GM12878 (cell line): Measurements from ENCODE around the gene FXYD6. TPM values are rescaled to one million over a fixed set of nuclear protein-coding genes. Genes with fewer than 3 reads are reported as not detected.

Experiments
- ATAC-seq: fragments of 200-7000 bp; cut with Tn5 transposase; 3 replicates; pipeline ENCODE4 v1.9.1; 2020; ENCODE audit warnings: mild to moderate bottlenecking, moderate library complexity
- BruUV-seq: library from RNA; stranded (reverse); fragments of 400-500 nt; replicated peaks from 2 replicates; lab custom pipeline; 2021; lab: Mats Ljungman, UMichigan
- CTCF ChIA-PET: fragments of 300-600 bp; sonication (Branson Sonifier 250); formaldehyde crosslinking; extraction: SDS; loops from one replicate; lab custom pipeline; 2021; ENCODE audit warnings: inconsistent platforms; lab: Yijun Ruan, JAX
- POLR2A ChIA-PET: fragments of 350-600 bp; formaldehyde crosslinking; extraction: SDS; loops from one replicate; lab custom pipeline; 2021; ENCODE audit warnings: inconsistent platforms; lab: Charles Lee
- RAD21 ChIA-PET: fragments of 300-600 bp; sonication (Branson Sonifier 250); formaldehyde crosslinking; loops from one replicate; lab custom pipeline; 2023; ENCODE audit warnings: antibody characterized with exemption; ENCODE audit not compliant: unreplicated experiment; lab: Charles Lee
- SMC1A ChIA-PET: fragments of 300-600 bp; sonication (Branson Sonifier 250); formaldehyde crosslinking; loops from one replicate; lab custom pipeline; 2023; ENCODE audit not compliant: unreplicated experiment, uncharacterized antibody; lab: Charles Lee
- DNase-seq: peaks from one replicate; pipeline ENCODE4 v3.0.0-alpha.2; 2011; ENCODE audit warnings: low read depth, low spot score
- FAIRE-seq: peaks from 3 replicates; lab custom pipeline; 2011; peaks lifted over from hg19 to GRCh38; lab: Jason Lieb, UNC
- H2AFZ ChIP-seq: 2 replicates; pipeline ENCODE4 v1.6.0; 2011; ENCODE audit warnings: low read depth, low read length, control low read depth; ENCODE audit not compliant: control insufficient read depth
- H3K27ac ChIP-seq: 2 replicates; pipeline ENCODE4 v1.5.1; 2011; ENCODE audit warnings: control low read depth; ENCODE audit not compliant: control insufficient read depth, insufficient read depth
- H3K27me3 ChIP-seq, 2 experiments: replicated peaks in 1 of 2; 2 replicates each; pipeline versions ENCODE4 v1.6.0 to v1.6.1; 2011; ENCODE audit warnings: low read length in 1 of 2; ENCODE audit not compliant: control insufficient read depth in 2 of 2, insufficient read depth in 2 of 2
- H3K36me3 ChIP-seq, 2 experiments: 2 replicates each; pipeline ENCODE4 v1.5.1; 2011; ENCODE audit warnings: low read length in 1 of 2; ENCODE audit not compliant: control insufficient read depth in 2 of 2, insufficient read depth in 2 of 2
- H3K4me1 ChIP-seq: 2 replicates; pipeline ENCODE4 v1.6.1; 2011; ENCODE audit warnings: mild to moderate bottlenecking, low read length, moderate library complexity, mixed read lengths; ENCODE audit not compliant: control insufficient read depth, insufficient read depth
- H3K4me2 ChIP-seq: 2 replicates; pipeline ENCODE4 v1.6.0; 2011; ENCODE audit warnings: control low read depth; ENCODE audit not compliant: control insufficient read depth, insufficient read depth
- H3K4me3 ChIP-seq: fragments of 200-600 bp; sonication (generic); 2 replicates; pipeline ENCODE4 v1.5.1; 2016
- H3K79me2 ChIP-seq: 2 replicates; pipeline ENCODE4 v1.6.0; 2011; ENCODE audit warnings: low read length; ENCODE audit not compliant: control insufficient read depth, insufficient read depth
- H3K9ac ChIP-seq: 2 replicates; pipeline ENCODE4 v1.8.0; 2011; ENCODE audit warnings: low read length, control low read depth, mixed read lengths; ENCODE audit not compliant: control insufficient read depth, insufficient read depth
- H3K9me3 ChIP-seq: replicated peaks from 3 replicates; pipeline ENCODE4 v1.5.1; 2011; ENCODE audit warnings: mild to moderate bottlenecking, low read length; ENCODE audit not compliant: control insufficient read depth, insufficient read depth
- H4K20me1 ChIP-seq: 2 replicates; pipeline ENCODE4 v1.6.0; 2011; ENCODE audit not compliant: control insufficient read depth, insufficient read depth
- BACH1 ChIP-seq: fragments of 450-650 bp; IDR thresholded peaks from 2 replicates; pipeline ENCODE4 v1.6.1; 2017; ENCODE audit warnings: mild to moderate bottlenecking, borderline replicate concordance
- CBX3 ChIP-seq: fragments of 200-600 bp; sonication (generic); IDR thresholded peaks from 2 replicates; pipeline ENCODE4 v1.6.1; 2016; ENCODE audit warnings: low read depth, borderline replicate concordance
- CEBPZ ChIP-seq: fragments of 150-350 bp; IDR thresholded peaks from 2 replicates; pipeline ENCODE4 v1.6.1; 2016; ENCODE audit warnings: low read depth, low read length
- MTA3 ChIP-seq: IDR thresholded peaks from 2 replicates; pipeline ENCODE4 v1.6.1; 2012; ENCODE audit warnings: low read length, inconsistent platforms, borderline replicate concordance
- MYC ChIP-seq: IDR thresholded peaks from 2 replicates; pipeline ENCODE4 v1.6.1; 2011; ENCODE audit warnings: mild to moderate bottlenecking, low read length, moderate library complexity, inconsistent platforms; ENCODE audit not compliant: insufficient read depth, insufficient replicate concordance, insufficient read length, severe bottlenecking
- PAX8 ChIP-seq: fragments of 450-650 bp; IDR thresholded peaks from 2 replicates; pipeline ENCODE4 v1.6.1; 2017; ENCODE audit warnings: mild to moderate bottlenecking, moderate library complexity
- PRDM15 ChIP-seq: fragments of 450-650 bp; formaldehyde crosslinking; IDR thresholded peaks from 2 replicates; pipeline ENCODE4 v1.4.0; 2020; ENCODE audit warnings: mild to moderate bottlenecking, moderate library complexity
- RELA ChIP-seq: fragments of 450-650 bp; IDR thresholded peaks from 2 replicates; pipeline ENCODE4 v1.8.0; 2014; ENCODE audit warnings: borderline replicate concordance; ENCODE audit not compliant: partially characterized antibody
- SIN3A ChIP-seq: IDR thresholded peaks from 2 replicates; pipeline ENCODE4 v1.6.1; 2012; ENCODE audit warnings: low read depth, low read length, improper control_type of control experiment
- WGBS: methylation state at CpG from one replicate; pipeline ENCODE4 v1.1.6; 2016; ENCODE audit warnings: low lambda C conversion rate; ENCODE audit not compliant: insufficient replicate concordance, insufficient coverage; ENCODE audit errors: missing lambda C conversion rate; 5-methylcytosine and 5-hydroxymethylcytosine counted together
- in situ Hi-C: fragments of 300-500 bp; cut with MboI; formaldehyde crosslinking; loops from 9 replicates; pipeline ENCODE4 v1.14.3; 2018; ENCODE audit warnings: mixed read lengths
- intact Hi-C: fragments of 100-400 bp; cut with micrococcal nuclease; formaldehyde crosslinking; loops from one replicate; pipeline ENCODE4 v1.14.2; 2022; ENCODE audit not compliant: unreplicated experiment
- polyA plus RNA-seq, 11 experiments: library from polyadenylated mRNA; depleted of rRNA in 4 of 11; unstranded in 6 of 11; stranded (reverse) in 5 of 11; fragments of >200 nt; fragmentation: Nextera tagmentation in 4 of 11; fragmentation: Illumina TruSeq in 1 of 11; extraction: Ambion mirVana in 4 of 11; extraction: Trizol in 1 of 11; gene quantifications; 1 replicate in 1 of 11; 2 replicates in 10 of 11; pipeline versions ENCODE4 v1.2.1 to v1.2.3, GENCODE V29; 2011 to 2016; ENCODE audit warnings: inconsistent platforms in 2 of 11, missing spikeins in 2 of 11, low read depth in 1 of 11
- total RNA-seq, 4 experiments: library from RNA; depleted of rRNA in 3 of 4; stranded (reverse); fragments of >200 nt in 3 of 4; fragmentation: Illumina TruSeq in 1 of 4; extraction: Trizol in 1 of 4; gene quantifications; 2 replicates each; pipeline versions ENCODE4 v1.2.1 to v1.2.3, GENCODE V29; 2013 to 2021
- TF ChIP-seq, protein P1 (sequence below): fragments of 450-650 bp; IDR thresholded peaks from 2 replicates; pipeline ENCODE4 v1.6.1; 2018; ENCODE audit warnings: borderline replicate concordance, mild to moderate bottlenecking; ENCODE audit not compliant: partially characterized antibody

Gene FXYD6
- total and polyA plus RNA-seq, 10 of the 15 experiments (the other 5 are each of a cell fraction or from before 2014, with no cell fraction given) = 0.09 to 2.0 (median 0.23) TPM; not detected in 2

DNA sequence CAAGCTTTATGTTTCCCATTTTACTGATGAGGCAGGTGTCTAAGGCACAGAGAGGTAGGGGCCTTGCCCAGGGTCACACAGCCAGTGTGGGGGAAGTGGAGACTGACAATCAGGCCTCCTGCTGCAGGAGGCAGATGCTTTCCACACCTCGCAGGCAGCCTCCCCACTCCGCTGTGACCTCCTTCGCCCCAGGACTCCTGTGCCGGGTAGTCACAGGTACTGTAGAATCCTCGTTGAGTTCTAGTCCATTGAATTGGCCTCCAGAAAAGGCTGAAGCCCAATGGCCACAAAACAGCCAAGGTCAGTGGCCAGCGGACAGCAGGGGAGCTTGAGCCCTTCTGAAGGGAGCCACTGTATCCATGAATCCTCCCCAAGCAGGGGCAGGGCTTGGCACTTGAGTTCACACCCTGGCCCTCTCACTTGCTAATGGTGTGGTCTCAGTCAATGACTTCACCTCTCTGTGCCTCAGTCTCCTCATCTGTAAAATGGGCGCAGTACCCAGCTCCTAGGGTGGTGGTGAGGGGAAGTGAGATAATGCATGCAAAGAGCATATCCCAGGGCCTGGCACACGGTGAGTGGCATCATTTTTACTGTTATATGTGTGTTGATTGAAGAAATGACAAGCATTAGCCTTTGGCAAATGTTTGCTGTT is 50.8 kb downstream of the FXYD6 start:
- RAD21 ChIA-PET = interaction anchor here (0.6 to 22.6 kb wide), 9 partner anchors 8 to 527 kb away, joined by 3 to 393 read pairs (median 5); no protein-coding TSS in a partner anchor
- TF ChIP-seq BACH1 = no peak
- TF ChIP-seq, protein P1, sequence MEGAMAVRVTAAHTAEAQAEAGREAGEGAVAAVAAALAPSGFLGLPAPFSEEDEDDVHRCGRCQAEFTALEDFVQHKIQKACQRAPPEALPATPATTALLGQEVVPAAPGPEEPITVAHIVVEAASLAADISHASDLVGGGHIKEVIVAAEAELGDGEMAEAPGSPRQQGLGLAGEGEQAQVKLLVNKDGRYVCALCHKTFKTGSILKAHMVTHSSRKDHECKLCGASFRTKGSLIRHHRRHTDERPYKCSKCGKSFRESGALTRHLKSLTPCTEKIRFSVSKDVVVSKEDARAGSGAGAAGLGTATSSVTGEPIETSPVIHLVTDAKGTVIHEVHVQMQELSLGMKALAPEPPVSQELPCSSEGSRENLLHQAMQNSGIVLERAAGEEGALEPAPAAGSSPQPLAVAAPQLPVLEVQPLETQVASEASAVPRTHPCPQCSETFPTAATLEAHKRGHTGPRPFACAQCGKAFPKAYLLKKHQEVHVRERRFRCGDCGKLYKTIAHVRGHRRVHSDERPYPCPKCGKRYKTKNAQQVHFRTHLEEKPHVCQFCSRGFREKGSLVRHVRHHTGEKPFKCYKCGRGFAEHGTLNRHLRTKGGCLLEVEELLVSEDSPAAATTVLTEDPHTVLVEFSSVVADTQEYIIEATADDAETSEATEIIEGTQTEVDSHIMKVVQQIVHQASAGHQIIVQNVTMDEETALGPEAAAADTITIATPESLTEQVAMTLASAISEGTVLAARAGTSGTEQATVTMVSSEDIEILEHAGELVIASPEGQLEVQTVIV = no peak
- no peak for TF ChIP-seq CEBPZ
- no peak for TF ChIP-seq MTA3
- no peak for TF ChIP-seq SIN3A
- no peak for TF ChIP-seq MYC
- no peak for TF ChIP-seq PAX8
- no peak for TF ChIP-seq RELA
- no peak for TF ChIP-seq CBX3
- TF ChIP-seq PRDM15 = no peak
- TF ChIP-seq, all 136 proteins: peak for 0
- DNase-seq = no peak
- CTCF ChIA-PET = interaction anchor here (0.6 to 16.0 kb wide), 8 partner anchors 18 to 643 kb away, joined by 3 to 503 read pairs (median 22); no protein-coding TSS in a partner anchor
- SMC1A ChIA-PET = interaction anchor here (1.0 to 11.7 kb wide), 6 partner anchors 8 to 228 kb away, joined by 3 to 183 read pairs (median 14); no protein-coding TSS in a partner anchor
- H3K36me3 ChIP-seq = no peaks in the 10 kb centered on the region
- no TSS peak for BruUV-seq
- H2AFZ ChIP-seq = no peak overlapping the region
- intact Hi-C loops = no loop called here
- H3K9me3 ChIP-seq = no peaks in the 10 kb centered on the region
- H3K79me2 ChIP-seq = no peaks in the 10 kb centered on the region
- in situ Hi-C loops = no loop called here
- no peak overlapping the region for H3K4me3 ChIP-seq
- H3K27me3 ChIP-seq = no peaks in the 10 kb centered on the region
- H3K9ac ChIP-seq = no peak overlapping the region
- H3K4me2 ChIP-seq = no peak overlapping the region
- no peaks in the 10 kb centered on the region for H4K20me1 ChIP-seq
- H3K4me1 ChIP-seq = peaks cover 17% of the 10 kb centered on the region
- H3K27ac ChIP-seq = no peak overlapping the region
- FAIRE-seq = no peak
- no peak for ATAC-seq
- POLR2A ChIA-PET = interaction anchor here (1.1 to 3.2 kb wide), 4 partner anchors 8 to 121 kb away, joined by 3 to 16 read pairs (median 5); no protein-coding TSS in a partner anchor
- WGBS = 52% methylated on average over 8 of the region's 8 CpGs
